ELF-1 (cell line): ENCODE results near the gene VAMP2.
A peak's percentile ranks its signal among the peaks of the same experiment; 100 is the strongest.

ENCODE experiments used
- DNase-seq: peaks from one replicate; pipeline ENCODE4 v3.0.0-alpha.2; 2016; ENCODE audit warnings: low read depth, low spot score

Gene VAMP2

DNA sequence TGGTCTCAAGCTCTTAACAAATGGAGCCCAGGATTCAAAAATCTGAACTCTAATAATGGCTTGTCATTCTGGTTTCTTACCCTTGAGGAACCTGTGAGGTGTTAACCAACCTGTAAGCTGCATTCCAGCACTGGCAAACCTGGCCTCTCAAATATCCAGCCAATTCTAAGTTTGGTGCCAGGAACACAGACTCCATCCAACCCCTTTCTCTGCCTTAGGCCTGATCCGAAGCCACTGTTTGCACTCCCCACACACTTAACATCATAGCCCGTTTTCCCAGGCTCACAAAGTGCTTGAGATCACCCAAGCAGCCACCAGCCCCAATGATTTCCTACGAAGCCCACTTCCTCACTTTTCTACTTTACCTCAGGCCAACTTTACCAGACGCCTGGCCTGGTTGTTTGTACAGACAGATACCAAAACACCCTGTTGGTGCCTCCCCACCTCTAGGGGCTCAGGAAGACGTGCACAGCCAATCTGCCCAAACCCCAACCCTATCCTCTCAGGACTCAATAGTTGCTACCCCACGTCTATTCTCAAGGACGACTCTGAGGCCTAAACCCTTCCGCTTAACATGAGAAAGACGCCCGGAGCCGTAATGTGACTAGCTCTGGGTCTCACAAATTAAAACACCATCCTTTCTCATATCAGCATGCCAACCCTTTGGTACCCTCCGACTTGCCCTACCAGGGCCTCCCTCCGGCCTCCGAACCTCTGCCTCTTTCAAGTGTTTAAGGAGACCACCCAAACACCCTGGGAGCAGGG lies 7.3 kb downstream of the VAMP2 start:
- peak; percentile 53 for DNase-seq

DNA sequence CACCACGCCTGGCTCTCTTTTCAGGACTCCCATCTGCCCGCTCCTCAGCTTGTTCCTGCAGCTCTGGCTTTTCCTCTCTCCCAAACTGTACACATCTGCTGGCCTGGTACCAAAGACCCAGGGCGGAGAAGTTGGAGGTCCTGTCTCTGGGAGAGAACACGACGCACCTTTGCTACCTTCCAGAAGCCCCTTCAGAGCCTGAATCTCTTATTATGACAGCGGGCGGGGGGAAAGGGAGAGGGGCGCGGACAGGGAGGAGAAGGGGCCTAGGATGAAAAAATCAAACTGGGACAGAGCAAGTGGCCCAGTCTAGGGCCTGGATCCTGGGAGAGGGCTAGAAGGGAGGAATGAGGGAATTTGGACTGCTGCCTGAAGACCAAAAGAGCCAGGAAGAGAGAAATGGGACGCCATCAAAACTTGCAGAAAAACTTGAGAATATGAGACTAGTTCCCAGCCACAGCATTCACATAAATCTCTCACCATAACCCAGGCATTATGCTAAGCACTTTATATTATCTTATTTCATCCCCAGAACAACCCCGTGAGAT lies 8.1 kb downstream of the VAMP2 start:
- no peak for DNase-seq

DNA sequence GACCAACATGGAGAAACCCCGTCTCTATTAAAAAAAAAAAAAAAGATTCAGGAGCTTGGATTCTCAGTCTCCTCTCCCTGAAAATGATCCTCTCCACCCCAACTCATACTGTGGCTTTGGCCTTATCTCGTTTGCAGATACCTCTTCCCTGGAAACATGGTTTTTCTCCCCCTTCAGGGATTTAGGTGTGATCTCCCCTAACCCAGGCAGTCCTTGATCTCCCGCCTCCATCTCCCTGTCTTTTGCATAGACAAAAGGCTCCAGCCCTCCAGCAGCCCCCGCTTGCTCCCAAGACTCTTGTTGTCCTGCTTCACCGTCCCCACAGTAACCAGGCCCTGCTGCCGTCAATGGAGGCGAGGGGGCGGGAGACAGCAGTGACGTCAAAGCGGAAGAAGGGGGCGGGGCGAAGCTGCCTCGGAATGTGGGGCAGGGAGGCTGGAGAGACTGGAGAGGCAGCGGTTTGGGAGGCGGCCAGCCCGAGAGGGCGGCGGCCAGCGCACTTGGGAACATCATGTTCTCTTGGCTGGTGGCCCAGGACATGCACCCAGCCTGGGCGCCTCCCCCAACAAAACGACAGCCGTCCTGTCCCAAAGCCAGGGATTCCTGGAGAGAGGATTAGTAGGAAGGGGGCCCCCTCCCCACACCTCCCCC lies 8.7 kb downstream of the VAMP2 start:
- peak; percentile 97 for DNase-seq

DNA sequence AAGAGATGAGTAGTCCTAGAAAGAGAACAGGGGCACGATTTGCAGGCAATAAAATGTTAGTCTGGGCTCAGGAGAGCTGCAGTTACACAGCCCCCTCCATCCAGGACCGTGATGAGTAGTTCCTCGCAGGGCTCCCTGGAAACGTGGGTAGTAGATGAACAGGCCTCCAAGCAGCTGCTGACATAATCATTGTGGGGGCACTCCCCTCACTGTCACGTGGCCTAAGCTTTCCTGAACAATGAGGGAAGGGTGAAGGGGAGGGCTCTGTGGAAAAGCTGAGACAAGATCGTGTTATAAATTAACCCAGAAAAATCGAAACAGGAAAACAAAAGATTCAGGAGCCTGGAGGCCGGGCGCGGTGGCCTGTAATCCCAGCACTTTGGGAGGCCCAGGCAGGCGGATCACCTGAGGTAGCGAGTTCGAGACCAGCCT lies 9.2 kb downstream of the VAMP2 start:
- DNase-seq: peak; percentile 46

DNA sequence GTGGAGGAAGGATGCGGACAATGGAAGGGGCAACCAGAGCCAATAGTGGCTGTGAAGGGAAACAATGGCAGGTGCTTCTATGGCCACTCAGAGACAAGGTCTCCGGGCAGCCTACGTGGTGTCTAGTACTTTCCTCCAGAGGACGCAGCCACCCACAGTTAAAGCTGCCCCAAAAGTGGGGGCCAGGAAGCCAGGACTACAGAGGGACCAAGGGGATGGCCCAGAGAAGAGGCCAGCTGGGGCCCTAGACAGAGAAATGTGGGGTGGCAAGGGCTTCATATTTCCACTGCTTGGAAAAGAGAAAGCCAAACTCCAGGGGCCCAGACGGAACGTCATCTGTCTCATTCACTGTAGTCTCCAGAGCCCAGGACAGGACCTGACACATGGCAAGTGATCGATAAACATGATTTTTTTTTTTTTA lies 9.7 kb downstream of the VAMP2 start:
- no peak for DNase-seq

DNA sequence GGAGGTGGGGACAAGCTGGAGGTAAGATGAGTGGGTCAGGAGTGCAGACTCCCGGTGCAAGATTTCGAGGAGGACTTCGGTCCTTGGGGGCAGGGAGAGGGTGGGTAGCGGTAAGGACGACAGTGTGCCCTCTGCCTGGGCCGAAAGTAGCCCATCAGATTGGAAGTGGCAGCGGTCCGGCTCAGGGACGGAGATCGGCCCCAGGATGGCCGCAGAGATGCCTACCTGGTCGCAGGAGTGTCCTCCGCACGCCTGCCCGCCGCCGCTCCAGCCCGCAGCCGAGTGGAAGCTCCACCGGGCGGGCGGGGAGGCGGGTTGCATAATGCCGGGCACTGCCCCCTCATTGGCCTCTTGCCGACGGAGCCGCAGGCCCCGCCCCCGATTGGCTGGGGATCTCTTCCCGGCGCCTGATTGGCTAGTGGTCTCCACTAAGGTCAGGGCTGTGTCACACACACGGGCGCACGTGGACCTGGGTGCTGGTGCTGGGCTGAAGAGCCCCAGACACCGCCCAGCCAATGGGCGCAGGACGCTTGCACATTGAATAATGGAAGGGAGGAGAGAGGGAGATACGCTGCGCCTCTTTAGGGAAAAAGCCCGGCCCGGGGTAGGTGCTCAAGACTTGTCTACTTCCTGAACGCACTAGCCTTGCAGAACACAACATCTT lies 10.5 kb downstream of the VAMP2 start, which contains the start of gene PER1:
TSS of gene PER1 (minus strand) at position 293 of the 664 bp plus-strand sequence. CDS start 1,698 bp downstream, outside the sequence.
- DNase-seq: peak; percentile 95

DNA sequence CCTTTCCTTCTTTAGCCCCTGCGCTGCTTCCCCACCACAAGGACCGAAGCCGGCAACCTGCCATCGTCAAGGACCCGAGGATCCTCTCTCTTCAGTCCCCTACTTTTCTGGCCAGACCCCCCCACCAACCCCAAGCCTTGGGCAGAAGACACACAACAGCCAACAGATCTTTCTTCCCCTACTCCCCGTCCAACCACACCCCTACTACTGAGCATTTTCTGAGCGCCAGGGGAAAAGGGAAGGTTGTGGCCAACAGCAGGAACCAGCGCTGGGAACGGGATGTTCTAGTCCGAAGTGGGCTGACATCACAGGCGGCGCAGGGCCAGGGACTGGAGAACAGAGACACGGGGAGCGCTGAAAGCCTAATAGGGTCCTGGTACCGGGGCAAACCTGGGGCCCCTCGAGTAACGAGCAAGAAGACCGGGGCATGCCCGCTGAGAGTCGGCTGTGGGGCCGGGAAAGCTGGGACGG lies 11.1 kb downstream of the VAMP2 start:
- peak; percentile 43 for DNase-seq

DNA sequence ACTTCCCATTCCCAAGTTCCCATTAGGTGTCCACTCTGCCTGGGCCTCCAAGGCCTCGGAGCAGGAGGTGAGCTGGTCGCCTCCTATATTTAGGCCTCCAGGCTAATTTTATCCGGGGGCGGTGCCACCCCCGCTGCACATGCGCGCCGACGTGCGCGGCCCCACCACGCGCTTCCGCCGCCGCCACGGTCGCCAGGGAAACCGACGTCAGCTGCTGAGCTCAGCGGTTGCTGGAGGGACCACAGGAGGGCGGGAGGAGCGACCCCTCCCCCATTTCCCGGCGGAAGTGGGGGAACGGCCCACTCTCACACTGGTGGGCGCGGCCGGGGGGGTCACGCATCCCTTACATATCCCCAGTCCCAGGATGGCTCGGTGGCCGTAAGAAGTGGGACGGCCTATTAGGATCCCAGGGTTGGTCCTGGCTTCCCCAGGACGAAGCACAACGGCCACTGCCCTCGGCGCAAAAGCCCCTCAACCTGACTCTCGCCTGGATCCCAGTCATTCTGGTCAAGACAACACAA lies 11.6 kb downstream of the VAMP2 start:
- peak; percentile 88 for DNase-seq

DNA sequence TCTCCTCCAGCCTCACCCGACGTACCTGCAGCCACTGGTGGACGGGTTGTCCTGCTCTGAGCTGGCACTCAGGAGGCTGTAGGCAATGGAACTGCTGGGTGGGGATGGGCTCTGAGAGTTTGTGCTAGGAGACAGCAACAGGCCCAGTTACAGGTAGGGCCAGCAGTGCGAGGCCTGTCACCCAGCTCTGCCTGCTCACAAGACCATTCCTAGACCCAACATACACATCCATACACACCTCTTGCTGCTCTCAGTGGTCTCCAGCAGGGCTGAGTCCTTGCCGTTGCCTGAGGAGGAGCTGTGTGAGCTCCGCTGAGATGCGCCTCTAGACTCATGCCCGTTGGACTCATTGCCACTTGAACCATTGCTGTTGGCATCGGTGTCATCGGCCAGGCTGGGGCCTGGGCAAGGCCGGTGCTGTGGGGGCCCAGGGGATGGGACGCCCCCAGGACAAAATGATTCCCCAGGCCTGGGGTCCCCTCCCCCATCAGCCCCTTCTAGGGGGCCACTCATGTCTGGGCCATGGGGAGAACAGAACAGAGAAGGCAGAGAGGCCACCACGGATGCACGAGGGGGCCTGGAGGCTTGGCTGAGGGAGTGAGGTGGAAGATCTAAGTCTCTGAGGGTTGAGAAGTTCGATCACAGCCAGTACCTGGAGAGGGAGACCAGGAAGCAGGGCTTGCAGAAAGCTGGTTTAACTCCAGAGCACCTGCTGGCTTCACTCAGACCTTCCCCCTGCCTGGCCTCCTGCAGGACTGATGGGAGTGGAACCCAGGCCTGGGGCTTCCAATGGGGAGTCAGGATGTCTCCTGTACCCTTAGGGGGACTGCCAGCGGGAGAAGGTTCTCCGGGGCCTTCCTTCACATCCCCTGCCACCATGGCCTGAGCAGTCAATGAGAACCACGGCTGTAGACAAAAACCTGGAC lies 12.3 kb downstream of the VAMP2 start:
- DNase-seq: no peak

DNA sequence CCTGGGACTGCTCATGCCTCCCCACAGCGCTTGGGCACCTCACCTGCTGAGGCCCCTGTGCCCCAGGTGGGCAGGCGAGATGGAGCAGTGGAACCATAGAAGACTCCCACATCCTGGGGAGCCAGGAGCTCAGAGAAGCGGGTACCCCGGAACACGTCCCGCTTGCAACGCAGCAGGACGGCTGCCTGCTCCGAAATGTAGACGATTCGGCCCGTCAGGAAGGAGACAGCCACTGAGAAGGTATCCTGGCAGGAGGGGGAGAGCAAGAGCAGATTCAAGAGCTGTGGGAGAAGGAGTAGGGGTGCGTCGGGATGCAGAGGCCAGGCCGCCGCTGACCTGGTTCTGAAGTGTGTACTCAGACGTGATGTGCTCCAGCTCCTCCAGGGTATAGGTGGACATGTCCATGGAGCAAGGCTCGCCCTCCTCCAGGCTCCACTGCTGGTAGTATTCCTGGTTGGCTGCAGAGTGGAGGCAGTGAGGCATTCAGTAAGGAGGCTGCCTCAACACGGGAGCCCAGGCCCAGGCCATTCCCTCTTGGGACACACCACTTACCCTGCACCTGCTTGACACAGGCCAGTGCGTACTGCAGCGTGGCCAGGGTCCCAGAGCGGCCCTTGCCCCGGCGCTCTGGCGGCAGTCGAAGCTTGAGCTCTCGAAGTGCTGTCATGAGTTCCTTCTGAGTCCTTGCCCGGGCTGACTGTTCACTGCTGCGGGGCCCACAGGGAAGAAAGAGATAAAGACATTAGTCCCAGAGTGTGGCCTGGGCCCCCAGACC lies 13.1 kb downstream of the VAMP2 start:
- no peak for DNase-seq

DNA sequence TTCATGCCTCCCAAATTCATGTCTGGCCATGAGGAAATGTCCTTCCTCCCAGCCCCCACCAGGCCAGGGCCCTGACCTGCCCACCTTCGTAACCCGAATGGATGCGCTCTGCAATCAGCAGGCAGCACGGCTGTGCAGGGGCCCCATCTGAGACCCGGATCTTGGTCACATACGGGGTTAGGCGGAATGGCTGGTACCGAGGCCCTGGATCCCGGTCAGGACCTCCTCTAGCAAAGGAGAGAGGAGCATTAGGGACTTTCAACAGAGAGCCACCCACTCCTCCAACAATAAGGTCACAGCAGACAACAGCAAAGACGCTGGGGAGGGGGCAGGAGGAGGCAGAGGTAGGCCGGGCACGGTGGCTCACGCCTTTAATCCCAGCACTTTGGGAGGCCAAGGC lies 14.2 kb downstream of the VAMP2 start:
- DNase-seq: no peak

DNA sequence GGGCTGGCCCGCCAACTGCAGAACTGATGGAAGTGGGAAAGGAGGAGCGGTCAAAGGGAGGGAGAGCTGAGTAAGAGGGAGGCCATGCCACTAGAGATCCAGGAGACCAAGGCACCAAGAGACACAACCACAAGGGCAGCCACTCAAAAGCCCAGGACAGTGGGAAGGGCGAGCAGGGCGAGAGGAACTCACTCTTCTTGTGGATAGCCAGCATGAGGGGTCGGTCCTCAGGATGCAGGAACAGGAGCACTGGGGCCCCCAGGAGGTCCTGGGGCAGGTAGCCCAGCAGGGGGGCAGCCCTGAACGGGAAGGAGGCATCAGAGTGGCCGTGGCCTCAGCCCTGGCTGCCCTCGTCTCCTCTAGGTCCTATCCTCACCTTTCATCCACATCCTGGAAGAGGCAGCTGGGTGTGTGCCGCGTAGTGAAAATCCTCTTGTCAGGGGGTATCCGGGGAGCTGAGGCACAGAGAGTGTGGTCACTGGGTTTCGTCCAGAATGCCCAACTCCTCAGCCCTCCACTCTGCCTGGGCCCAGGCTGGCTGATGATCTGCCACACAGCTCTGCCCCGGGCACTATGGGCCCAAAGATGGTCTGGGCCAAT lies 14.8 kb downstream of the VAMP2 start:
- DNase-seq: no peak

DNA sequence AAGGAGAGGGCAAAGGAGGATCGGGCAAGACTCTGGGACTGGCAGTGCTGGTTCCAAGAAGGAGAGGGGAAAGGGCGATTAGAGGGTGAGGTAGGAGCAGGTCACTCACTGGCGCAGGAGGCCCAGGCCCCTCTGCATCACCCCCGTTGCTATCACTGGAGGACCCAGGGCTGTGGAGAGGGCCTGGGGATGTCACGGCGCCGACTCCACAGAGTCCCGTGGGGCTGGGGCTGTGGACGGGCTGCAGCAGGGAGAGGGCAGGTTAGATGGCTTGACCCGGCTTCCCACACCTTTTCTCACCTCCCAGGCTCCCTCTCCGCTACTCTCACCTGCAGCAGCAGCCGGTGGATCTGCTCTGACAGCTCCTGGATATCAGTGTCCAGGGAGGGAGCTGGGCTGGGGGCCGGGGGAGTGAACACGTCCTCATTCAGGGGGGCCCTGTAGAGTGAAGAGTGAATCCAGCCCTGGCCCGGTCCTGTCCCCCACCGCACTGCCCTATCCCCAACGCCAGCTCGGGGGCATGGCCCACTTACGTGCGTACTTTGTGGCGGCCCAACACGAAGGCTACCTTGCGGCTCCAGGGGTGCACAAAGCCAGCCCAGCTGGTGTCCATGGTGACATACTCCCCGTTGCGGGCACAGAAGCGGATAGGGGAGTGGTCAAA lies 15.5 kb downstream of the VAMP2 start:
- DNase-seq: no peak

DNA sequence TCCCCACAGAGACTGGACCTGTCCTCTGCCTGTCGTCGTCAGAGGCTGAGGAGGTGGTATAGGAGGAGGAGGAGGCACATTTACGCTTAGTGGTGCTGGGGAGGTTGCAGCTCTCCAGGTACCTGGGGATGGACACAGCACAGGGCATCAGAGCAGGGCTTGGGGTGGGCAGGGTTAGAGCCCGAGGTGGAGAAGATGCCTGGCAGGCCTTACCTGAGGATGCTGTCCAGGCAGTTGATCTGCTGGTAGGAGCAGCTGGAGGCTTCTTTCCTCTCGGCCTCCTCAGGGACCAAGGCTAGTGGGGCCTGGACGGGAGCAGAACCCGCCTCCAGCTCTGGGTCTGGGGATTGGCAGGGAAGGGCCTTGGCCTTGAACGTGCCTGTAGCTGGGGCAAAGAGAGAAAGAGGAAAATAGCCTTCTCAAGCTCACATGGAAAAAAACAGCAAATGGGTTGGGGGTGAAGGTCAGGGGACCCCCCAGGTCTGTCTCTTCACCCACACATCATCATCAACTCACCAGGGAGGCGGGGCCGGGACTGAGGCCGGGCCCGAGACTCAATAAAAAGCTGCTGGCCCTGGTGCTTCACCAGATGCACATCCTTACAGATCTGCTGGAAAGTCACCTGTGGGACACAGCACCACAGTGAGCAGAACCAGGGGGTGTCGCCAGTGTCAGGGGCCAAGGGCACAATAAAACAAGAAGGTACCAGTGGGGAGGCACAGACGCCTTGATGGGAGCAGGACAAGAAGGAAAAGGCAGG lies 16.2 kb downstream of the VAMP2 start:
- no peak for DNase-seq

DNA sequence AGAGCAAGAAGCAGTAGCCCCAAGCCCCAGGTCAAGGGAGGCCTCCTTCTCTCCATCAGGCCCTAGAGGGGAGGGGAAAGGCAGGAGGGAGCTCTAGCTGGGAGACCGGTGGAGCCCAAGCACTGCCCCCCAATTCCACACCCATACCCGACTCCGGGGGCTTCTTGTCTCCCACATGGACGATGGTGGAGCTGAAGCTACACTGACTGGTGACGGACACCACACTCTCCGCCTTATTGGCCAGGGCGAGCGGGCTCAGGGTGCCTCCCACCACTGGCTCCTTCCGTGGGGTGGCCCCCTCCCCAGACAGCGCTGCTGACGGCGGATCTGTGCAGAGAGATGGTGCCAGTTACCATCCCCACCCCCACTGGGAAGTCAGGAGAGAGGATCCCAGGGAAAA lies 16.9 kb downstream of the VAMP2 start:
- no peak for DNase-seq

DNA sequence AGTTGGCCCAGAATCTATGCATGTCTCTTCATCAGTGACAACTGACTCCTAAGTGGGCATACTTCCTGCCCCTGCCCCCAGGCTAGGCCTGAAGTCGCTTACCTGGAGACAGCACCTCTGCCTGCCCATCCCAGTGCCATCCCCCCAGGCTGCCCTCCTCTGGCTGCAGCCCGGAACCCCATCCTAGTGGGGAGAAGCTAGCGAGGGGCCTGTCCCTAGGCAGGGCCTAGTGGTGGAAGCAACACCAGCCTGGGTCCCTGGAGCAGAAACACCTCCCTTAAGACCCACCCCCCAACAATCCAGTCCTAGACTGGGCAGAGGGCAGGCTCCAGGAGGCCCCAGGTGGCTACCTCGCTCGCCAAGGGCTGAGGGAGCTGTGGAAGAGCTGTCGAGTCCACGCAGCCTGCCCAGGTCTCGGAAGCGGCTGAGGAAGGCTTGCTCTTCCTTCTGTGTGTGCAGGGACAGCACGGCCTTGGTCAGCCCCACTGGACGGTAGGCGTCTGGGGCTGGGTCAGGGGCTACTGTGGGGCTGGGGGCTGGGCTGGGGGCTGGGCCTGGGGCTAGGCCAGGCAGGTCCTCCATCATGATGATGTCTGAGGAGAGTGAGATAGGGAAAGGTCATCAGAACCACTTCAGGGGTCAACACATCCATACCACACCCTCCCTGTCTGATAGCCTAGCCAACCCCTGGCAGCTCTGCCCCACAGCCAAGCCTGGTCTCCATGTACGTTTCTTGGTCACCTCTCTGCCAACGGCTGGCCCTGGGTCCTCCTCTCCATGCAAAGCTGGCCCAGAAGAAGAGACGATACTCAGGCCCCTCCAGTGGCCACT lies 18.1 kb downstream of the VAMP2 start:
- DNase-seq: no peak

DNA sequence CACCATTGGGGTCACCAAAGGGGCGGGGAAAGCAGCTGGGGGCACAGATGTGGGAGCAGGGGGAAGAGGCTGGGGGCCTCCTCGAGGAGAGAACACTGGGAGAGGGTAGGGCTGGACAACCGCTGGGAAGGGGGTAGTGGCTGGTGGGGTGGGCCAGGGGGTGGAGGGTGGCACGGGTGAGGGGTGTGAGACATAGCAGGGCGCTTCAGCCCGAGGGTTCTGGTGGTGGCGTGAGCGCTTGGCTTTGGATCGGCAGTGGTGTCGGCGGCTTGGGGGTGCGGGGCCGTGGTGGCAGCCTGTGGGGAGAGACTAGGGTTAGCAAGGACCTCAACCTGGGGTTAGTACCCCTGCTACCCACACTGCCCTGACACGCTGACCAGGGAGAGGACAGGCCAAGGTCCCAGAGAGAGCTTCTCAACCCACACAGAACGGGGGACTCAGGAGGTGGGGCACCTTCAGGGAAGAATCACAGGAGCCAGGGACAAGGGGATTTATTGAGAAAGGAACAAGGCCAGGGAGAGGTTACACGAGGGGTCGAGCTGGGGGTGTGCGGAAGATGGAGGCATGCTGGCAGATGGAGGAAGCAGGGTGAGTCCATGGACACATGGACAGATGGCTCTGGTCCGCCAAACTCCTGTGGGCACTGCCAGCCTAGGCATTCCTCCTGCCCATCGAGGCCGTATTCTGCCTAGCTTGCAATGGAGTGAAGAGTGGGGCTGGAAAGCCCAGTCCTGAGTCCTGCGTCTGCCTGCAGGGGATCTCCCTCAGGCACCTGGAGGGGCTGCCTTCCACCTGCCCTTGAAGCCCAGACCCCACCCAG lies 19.0 kb downstream of the VAMP2 start:
- DNase-seq: no peak
